Measurements from ENCODE around the gene MSI2. TPM values are rescaled to one million over a fixed set of nuclear protein-coding genes. Genes with fewer than 3 reads are reported as not detected.

The MSI2 gene
- total RNA-seq = 15.9 and 17.8 TPM in 2 replicates

GRCh38 chr17:57255776-57256681 is at the start of gene MSI2:
MSI2 (plus strand) TSS chr17:57256523; CDS start chr17:57256743, 220 bp downstream.

Small RNA genes within 50 kb of the gene (small RNA-seq; reads per million reads assigned to genes)
- gene RN7SL449P = not detected
- gene RNU7-134P = not detected

Other genes starting within 250 kb of the MSI2 start
- gene AKAP1, start 171.3 kb upstream of the MSI2 start, total RNA-seq = 12.0 and 18.3 TPM in 2 replicates